HG02623 (cell line): ENCODE measurements around the gene DRAXIN.
"Not testable (repeated sequence)": the region's sequence is repeated elsewhere in the genome, so short reads cannot be mapped to it uniquely, and the experiment has no call there.

ENCODE experiments used
- ATAC-seq: cut with Tn5 transposase; IDR thresholded peaks from one replicate; pipeline ENCODE4 v1.9.1; 2021; ENCODE audit warnings: moderate library complexity; ENCODE audit not compliant: unreplicated experiment

DRAXIN gene, protein sequence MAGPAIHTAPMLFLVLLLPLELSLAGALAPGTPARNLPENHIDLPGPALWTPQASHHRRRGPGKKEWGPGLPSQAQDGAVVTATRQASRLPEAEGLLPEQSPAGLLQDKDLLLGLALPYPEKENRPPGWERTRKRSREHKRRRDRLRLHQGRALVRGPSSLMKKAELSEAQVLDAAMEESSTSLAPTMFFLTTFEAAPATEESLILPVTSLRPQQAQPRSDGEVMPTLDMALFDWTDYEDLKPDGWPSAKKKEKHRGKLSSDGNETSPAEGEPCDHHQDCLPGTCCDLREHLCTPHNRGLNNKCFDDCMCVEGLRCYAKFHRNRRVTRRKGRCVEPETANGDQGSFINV

DNA sequence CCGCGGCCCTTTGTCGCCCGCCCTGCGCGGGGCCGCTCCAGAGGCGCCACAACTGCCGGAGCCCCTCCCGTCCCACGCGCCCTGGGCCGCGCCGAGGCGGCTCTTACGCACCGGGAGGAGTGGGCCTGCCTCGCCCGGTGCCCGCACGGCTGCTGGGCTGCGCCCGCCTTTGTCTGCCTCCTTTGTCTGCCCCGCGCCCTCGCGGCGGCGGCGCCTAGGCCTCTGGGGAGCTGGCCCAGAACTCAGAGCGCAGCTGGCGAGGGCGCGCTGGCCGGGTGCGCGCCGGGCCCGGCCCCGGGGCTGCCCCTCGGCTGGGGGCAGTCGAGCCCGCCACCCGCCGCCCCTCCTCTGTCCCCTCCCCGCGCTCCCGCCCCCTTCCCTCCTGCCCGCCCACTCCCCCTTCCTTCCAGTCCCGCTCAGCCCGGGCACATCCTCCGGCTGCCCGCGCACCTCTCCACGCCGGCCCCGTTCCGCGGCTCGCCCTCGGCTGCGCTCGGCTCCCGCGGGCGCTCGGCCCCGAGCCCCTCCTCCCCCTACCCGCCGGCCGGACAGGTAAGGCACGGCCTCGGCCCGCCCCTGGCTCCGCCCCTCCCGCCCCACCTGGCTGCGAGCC is at the start of gene DRAXIN:
TSS of gene DRAXIN (plus strand) at position 409 of the 613 bp plus-strand sequence. CDS start 14,549 bp downstream, outside the sequence.
- ATAC-seq, result no peak

DNA sequence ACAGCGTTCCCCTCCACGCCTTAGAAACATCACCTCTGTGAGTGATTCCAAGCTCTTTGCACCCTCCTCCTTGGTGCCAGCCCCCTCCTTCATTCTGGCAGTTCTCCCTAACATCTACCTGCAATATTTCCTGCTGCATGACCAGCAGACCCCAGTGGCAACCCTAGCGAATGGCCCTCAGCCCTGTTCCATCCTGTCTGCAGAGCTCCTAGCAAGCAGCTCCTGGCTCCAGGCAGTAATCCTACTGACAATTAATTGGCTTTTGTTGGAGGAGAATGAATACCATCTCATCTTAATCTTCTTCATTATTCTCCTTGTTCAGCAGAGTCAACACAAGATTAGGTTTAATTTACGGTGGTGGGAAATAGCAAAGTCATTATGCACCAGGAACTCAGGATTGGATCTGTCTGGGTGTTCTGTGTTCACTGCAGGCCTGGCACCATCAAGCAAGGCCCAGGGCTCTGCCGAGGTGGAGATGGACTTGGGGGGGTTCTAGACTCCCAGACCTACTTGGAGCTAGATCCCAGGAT is 49.7 kb upstream of the DRAXIN start:
- ATAC-seq, result no peak

DNA sequence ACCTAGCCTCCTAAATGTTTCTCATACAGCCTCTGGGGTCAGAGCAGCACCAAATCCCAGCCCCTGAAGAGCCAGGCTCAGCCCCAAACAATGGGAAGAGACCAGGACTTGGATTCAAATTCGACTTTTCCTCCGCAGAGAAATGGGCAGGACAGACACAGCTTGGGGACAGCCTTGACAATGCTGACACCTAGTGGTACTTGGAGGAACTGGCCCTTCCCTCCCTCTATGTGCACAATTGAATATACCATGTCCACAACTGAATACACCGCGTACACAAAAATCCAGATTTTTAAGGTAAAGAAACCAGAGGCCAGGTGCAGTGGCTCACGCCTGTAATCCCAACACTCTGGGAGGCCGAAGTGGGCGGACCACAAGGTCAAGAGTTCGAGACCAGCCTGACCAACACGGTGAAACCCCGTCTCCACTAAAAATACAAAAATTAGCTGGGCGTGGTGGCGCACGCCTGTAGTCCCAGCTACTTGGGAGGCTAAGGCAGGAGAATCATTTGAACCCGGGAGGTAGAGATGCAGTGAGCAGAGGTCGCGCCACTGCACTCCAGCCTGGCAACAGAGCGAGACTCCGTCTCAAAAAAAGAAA is 49.0 kb upstream of the DRAXIN start:
- not testable (repeated sequence) for ATAC-seq

DNA sequence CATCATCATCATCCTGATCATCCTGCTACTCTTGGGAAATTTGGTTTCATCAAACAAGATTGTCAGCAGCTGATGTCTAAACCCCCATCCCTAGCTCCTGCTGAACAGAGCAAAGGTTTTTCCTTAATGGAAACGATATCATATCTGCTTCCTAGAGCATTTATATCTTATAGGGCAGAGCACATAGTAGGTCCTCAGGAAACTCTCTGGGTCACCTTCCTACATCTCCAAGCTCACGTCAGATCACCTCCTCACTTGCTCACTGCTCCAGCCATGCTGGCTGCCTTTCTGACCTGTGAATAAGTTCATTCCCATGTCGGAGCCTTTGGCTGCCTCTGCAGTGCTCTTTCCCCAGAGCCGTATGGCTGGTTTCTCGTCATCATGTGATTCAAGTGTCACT is 47.7 kb upstream of the DRAXIN start:
- ATAC-seq, result no peak

DNA sequence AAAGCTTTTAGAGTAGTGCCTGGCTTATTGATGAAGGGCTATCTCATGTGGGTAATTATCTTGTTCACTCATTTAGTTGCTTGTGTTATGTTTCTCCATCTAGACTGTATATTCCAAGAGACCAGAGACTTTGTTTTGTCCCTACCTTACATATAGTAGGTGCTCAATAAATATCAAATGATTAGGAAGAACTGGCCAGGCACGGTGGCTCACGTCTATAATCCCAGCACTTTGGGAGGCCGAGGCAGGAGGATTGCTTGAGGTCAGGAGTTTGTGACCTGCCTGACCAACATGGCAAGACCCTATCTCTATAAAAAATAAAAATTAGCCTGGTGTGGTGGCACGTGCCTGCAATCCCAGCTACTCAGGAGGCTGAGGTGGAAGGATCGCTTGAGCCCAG is 46.2 kb upstream of the DRAXIN start:
- no peak for ATAC-seq

DNA sequence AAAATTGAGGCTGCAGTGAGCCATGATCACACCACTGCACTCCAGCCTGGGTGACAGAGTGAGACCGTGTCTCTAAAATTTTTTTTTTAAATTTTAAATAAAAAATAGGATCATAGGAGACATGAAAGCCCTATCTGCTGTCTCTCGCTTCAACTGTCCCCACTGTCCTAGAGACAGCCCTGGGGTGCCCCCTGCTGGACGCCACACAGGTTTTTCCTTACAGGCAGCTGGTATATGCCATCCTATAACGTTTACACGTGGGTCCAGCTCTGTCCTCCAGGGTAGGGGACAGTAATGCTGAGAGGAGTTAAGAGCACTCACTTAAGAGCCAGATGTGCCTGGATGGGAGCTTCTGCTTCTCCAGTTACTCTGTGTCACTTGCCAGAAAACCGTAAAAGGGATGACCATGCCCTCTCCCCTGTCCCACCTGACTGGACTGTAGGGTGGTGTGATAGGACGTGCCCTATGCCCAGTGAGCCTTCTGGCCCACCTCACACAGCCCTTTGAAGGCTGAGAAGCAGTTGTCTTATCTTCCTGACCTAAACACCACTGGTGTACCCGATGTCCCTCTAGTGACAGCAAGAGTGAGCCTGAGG is 45.7 kb upstream of the DRAXIN start:
- no peak for ATAC-seq

DNA sequence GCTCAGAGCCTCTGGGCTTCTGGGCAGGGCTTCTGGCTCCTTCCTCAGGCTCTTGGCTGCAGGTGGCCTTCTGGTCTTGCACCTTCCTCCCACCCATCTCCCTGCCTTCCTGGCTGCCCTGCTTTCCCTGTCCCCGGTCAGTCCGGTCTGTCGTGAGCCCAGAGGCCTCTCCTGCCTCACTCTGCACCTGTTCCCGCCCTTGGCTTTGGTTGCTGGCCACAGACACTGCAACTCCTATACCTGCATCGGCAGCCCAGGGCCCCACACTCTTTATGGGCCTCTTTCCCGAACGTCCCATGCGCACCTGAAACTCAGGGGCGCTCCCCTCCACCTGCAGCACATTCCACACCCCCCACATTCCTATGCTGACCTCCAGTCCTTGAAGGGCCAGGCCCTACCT is 45.2 kb upstream of the DRAXIN start:
- no peak for ATAC-seq

DNA sequence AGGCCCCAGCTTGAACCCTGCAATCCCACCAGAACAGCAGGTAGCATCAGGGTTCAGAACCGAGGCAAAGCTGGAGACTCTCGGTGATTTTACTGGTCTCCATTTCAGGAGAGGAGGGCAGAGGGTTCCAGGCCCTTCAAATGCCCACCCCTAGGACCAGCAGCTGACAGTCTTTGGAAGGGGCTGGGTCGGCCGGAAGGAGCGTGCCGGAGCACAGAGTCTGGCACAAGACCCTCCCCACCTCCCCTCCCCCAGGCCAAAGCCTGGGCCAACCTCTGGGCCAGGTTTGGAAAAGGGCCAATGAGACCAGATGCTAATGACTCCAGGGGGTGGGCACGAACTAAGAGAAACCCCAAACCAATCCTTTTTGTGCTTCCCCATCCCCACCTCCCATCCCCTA is 44.2 kb upstream of the DRAXIN start:
- ATAC-seq, result no peak

DNA sequence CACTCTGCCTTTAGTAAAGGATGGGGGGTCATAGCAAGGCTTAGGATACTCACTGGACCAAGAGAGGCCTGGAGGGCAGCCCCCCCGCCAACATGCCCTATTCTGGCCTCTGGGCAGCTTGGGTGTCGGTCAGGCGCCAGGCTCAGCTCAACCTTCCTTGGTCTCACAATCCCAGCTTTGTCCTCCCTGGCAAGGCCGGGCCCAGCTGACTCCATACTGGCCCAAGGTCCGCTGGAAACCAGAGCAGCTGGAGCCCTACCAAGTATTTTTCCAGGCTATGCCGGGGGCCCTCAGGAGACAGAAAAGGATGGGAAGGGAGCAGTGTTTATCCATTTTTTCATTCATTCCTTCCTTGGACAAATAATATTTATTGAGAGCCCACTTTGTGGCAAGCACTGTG is 43.5 kb upstream of the DRAXIN start:
- ATAC-seq, result no peak

DNA sequence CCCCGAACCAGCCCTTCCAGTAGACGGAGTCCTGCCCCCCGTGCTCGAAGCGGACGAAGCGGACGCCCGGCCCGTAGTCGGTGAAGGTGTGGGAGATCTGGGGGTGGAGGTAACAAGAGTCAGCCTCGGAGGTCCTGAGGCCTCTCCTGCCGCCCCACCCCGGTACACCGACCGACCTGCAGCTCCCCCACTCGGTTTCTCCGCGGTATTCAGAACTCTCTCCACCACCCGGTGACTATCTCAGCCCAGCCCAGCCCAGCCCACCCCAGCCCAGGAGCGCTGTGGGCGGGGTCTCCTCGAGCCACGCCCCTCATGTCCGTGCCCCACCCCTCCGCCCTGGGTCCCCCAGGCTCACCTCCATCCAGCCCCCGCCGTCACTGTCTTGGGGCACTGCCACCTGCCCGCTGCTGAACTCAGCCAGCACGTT is 42.8 kb upstream of the DRAXIN start:
- ATAC-seq, result no peak

DNA sequence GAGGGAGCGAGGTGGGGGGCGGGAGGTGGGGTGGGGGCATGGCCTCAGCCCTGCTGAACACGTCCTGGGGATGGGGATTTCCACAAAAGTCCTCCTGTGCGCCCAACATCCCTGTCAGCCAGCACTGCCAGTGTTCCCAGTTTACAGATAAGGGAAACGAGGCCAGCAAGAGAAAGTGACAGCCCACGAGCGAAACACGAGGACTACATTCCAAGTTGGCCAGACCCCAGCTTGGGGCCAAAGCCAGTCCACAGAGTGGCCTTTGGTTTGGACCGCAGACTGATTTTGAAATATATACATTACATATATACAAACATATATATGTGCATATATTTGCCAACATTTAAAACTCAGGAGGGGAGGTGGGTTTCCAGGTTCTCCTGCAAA is 42.3 kb upstream of the DRAXIN start:
- ATAC-seq, result no peak

DNA sequence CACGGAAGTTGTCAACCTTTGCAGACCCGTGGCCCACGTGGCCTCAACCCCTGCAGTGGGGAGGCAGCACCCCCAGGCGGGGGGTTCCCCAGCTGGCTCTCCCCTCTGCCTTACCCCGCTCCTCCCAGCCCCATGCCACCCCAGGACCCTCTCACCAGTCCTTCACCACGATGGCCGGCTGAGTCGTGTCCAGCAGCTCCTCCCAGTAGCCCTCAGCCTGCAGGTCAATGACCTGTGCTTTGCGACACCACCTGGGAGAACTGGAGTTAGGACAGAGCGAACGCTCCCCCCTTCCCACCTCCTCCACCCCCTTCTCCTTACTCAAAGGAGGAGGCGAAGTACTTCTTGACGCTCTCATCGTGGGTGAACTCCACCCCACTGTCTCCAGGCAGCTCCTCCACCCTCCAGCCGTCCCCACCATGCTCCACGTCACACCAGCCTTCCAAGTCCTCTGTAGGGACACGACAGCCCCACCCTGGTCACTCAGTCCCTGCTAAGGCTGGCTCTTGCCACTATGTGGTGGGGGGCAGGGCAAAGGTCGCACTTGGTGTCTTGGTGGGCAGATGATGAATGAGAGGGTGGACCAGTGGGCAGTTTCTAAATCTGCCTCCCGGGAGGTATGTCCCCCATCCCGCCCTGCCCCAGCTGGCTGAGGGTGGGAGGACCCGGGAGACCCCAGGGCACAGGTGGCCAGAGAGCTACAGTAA is 41.7 kb upstream of the DRAXIN start:
- ATAC-seq, result no peak

DNA sequence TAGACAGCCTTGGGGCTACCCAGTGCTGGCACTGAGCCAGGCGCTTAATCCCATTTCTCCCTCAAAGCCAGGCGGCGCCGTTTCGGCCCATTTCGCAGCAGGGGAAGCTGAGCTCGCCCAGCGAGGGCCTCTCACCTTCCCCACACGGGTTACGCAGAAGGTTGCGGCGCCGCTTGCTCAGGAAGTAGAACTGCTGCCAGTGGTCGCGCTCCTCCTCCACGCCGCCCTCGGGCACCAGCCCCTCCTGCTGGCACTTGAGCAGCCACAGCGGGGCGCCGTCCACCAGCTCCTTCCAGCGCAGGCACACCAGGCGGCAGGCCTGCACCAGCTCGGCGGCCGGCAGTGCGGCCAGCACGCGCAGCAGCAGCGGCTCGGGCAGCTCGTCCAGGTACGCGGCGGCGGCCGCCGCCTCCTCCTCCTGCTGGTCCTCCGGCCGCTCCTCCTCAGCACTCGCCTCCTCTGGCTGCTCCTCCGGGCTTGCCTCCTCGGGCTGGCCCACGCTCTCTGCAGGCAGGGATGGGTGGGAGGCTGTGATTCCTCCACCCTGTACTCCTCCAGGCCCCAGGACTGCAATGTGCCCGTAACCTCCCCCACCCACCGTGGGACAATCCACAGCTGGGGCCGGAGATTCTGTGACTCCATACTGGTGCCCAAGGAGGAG is 41.0 kb upstream of the DRAXIN start:
- no peak for ATAC-seq

DNA sequence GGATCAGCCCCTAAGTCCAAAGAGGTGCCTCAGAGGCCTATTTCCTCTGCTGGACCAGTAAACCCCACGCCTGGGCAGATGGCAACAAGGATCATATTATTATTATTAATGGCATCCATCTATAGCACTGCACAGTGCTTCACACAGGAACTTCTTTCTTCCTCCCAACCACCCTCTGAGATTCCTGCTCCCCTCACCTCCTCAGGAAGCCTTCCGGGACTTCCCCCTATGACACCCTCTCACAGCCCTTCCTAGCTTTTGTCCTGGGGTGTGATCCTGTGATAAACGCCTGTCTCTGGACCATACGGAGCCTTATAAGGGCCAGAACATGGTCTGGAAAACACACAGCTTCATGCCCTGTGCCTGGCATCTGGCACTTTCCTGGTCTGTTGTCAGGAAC is 40.5 kb upstream of the DRAXIN start:
- no peak for ATAC-seq

DNA sequence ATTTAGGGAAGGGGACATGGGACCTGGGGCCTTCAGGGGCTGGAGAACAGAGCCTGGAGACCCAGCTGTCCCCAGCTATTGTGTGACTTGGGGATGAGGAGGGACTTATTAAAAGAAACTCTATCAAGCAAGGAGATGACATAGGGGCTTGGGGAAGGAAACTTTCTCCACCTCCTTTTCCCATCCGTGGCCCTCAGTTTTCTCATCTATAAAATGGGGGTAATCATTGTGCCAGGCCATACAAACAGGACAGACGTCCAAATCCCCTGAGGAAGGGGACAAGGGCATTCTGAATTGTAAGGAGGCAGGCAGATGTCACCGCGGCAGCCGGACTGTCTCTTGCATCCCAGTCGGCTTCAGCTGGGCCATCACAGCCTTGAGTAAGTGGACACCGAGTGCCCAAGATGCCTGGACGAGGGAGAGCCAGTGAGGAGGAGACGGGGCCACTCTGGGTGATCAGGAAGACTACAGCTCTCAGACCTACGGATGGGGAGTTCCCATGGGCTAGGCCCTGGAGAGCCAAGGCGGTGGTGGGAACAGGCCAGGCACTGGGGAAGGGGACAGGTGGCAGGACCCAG is 39.2 kb upstream of the DRAXIN start:
- no peak for ATAC-seq

DNA sequence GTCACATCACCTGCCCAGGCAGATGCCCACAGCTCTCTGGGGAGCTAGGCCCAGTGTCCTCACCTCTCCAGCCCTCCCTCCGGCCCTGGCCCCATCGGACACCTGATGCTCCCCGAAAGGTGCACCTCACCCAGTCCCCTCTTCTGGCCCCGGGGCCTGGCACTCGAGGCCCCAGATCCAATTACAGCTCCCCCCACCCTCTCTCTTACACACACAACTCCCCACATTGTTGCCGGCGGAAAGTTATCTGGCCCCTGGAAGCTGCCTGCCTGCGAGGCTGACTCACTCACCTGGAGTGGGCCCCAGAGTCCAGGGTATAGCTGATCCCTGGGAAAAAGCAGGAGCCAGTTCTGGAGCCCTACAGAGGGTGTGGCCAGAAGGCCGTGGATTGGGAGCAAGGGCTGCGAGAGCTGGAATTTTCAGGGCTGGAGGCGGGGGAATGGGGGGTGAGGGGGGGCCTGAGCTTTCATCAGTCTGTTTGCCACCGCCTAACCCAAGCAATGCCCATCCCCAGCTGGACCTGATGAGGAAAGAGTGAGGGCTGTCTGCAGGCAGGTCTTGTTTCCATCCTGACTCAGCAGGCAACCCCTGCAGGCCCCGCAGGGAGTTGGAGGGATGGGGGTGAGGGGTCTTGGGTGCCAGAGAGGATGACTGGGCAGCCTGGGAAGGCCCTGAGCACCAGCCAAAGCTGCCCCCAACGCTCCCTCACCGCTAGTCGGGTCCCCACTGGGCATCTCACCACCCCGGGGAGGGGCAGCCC is 38.2 kb upstream of the DRAXIN start:
- ATAC-seq, result no peak

DNA sequence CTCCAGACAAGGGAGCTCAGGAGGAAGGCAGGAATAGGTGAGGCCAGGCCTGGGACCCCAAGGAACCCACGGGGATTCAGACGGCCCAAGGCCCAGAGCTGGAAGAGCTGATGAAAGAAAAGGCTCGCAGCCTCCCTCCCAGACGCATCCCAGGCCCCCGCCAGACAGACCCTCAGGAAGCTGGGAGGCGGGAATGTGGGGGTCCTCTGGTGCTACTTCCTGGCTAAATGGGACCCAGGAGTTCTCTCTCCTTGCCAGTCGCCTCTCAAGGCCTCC is 37.7 kb upstream of the DRAXIN start:
- ATAC-seq, result no peak

DNA sequence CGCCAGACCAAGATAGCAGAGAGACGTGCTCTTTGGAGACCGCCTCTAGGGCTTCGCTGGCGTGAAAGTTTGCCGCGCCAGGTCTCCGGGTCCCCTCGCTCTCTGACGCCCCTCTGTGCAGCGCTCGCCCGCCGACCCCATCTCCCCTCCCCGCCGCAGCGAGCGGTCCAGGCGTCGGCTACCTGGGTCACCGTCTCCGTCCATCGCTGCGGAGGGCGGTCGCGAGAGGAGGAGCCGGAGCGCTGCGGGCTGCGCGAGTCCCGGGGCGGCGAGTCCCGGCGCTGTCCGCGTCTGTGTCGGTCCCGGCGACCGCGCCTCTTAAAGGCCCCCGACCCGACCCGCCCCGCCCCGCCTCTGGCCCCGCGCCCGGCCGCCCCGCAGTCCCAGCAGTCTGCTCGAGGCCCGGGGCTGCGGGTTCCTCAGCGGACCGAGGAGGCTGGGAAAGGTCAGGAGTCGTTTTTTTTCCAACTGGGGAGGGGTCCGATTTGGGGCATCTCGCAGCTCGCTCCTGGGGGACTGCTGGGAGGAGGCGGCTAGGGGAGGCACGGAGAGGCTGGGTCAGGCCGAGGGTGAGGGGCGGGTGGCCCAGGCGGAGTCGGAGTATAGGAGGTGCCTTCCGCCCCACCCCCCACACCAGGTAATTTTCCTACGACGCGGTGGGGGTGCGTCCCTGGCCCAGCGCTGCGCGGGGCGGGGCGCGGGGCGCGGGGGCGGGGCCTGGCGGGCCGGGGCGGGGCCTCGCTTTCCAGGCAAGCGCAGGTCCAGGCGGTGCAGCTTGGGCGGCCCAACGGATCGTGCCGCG is 37.2 kb upstream of the DRAXIN start, which contains the start of the genes FBXO2 and FBXO44:
TSS of gene FBXO2 (minus strand) at position 293 of the 802 bp plus-strand sequence. CDS start at position 204, 89 bp downstream.
TSS of gene FBXO44 (plus strand) at position 741 of the 802 bp plus-strand sequence. CDS start 959 bp downstream, outside the sequence.
- ATAC-seq, result peak; percentile 74
